ENCODE measurements around the gene FHIP1B. TPM values are rescaled to one million over a fixed set of nuclear protein-coding genes. Genes with fewer than 3 reads are reported as not detected.
A peak's percentile ranks its signal among the peaks of the same experiment; 100 is the strongest.
"Not testable (repeated sequence)": the region's sequence is repeated elsewhere in the genome, so short reads cannot be mapped to it uniquely, and the experiment has no call there.

The FHIP1B gene
- 10 to 100 TPM; 16.9 to 25.4 TPM for total RNA-seq

GRCh38 chr11:6234387-6235107 is at the start of gene FHIP1B:
FHIP1B (minus strand) TSS chr11:6234636; CDS start chr11:6224516, 10,120 bp downstream.
- peaks cover 36% of the 10 kb centered on the region for H3K4me1 Mint-ChIP-seq
- peak within 1 kb of the TSS; percentile 89 for H3K27ac Mint-ChIP-seq
- H3K4me3 Mint-ChIP-seq: peak within 1 kb of the TSS; percentile 88
- H3K36me3 Mint-ChIP-seq (ENCODE audit: low read depth): peaks cover 5% of the 10 kb centered on the region
- peak; percentile 92 for ATAC-seq (replicated peaks)
- no peaks in the 10 kb centered on the region for H3K27me3 Mint-ChIP-seq
- H3K9me3 Mint-ChIP-seq: no peaks in the 10 kb centered on the region

- ATAC-seq (replicated peaks): no peak
- Mint-ChIP-seq H3K27ac (no peak overlapping the region), H3K4me1 (no peaks in the 10 kb centered on the region), H3K36me3 (ENCODE audit: low read depth) (no peaks in the 10 kb centered on the region), H3K9me3 (no peaks in the 10 kb centered on the region), H3K27me3 (peaks cover 30% of the 10 kb centered on the region), H3K4me3 (no peak overlapping the region)
These were observed 49.1 kb upstream of the FHIP1B start for GRCh38 chr11:6283453-6284023.

GRCh38 chr11:6280809-6281208 is 46.4 kb upstream of the FHIP1B start:
- H3K4me1 Mint-ChIP-seq; H3K4me3 Mint-ChIP-seq; H3K9me3 Mint-ChIP-seq; H3K36me3 Mint-ChIP-seq (ENCODE audit: low read depth); ATAC-seq (replicated peaks); H3K27ac Mint-ChIP-seq: not testable (repeated sequence)
- peaks cover 42% of the 10 kb centered on the region for H3K27me3 Mint-ChIP-seq

GRCh38 chr11:6273188-6273587 is 38.8 kb upstream of the FHIP1B start:
- peaks cover 51% of the 10 kb centered on the region for H3K27me3 Mint-ChIP-seq
- H3K27ac Mint-ChIP-seq: no peak overlapping the region
- no peak overlapping the region for H3K4me3 Mint-ChIP-seq
- no peak for ATAC-seq (replicated peaks)
- H3K36me3 Mint-ChIP-seq (ENCODE audit: low read depth): no peaks in the 10 kb centered on the region
- no peaks in the 10 kb centered on the region for H3K9me3 Mint-ChIP-seq
- no peaks in the 10 kb centered on the region for H3K4me1 Mint-ChIP-seq

GRCh38 chr11:6271598-6271997 is 37.2 kb upstream of the FHIP1B start:
- H3K36me3 Mint-ChIP-seq (ENCODE audit: low read depth): no peaks in the 10 kb centered on the region
- peaks cover 44% of the 10 kb centered on the region for H3K27me3 Mint-ChIP-seq
- no peak for ATAC-seq (replicated peaks)
- H3K27ac Mint-ChIP-seq: no peak overlapping the region
- no peaks in the 10 kb centered on the region for H3K9me3 Mint-ChIP-seq
- no peak overlapping the region for H3K4me3 Mint-ChIP-seq
- H3K4me1 Mint-ChIP-seq: no peaks in the 10 kb centered on the region

- Mint-ChIP-seq H3K36me3 (ENCODE audit: low read depth) (no peaks in the 10 kb centered on the region), H3K27ac (no peak overlapping the region), H3K4me3 (no peak overlapping the region), H3K27me3 (peaks cover 40% of the 10 kb centered on the region), H3K4me1 (no peaks in the 10 kb centered on the region), H3K9me3 (no peaks in the 10 kb centered on the region)
- no peak for ATAC-seq (replicated peaks)
These were observed 36.3 kb upstream of the FHIP1B start for GRCh38 chr11:6270584-6271246.

GRCh38 chr11:6269994-6270393 is 35.6 kb upstream of the FHIP1B start:
- no peak overlapping the region for H3K27ac Mint-ChIP-seq
- H3K36me3 Mint-ChIP-seq (ENCODE audit: low read depth): no peaks in the 10 kb centered on the region
- ATAC-seq (replicated peaks): no peak
- peaks cover 37% of the 10 kb centered on the region for H3K27me3 Mint-ChIP-seq
- no peaks in the 10 kb centered on the region for H3K4me1 Mint-ChIP-seq
- H3K4me3 Mint-ChIP-seq: no peak overlapping the region
- no peaks in the 10 kb centered on the region for H3K9me3 Mint-ChIP-seq

- Mint-ChIP-seq H3K9me3 (no peaks in the 10 kb centered on the region), H3K4me1 (no peaks in the 10 kb centered on the region), H3K4me3 (no peak overlapping the region), H3K27ac (no peak overlapping the region), H3K27me3 (peaks cover 37% of the 10 kb centered on the region), H3K36me3 (ENCODE audit: low read depth) (no peaks in the 10 kb centered on the region)
- ATAC-seq (replicated peaks): peak; percentile 34
These were observed 34.4 kb upstream of the FHIP1B start for GRCh38 chr11:6268820-6269219.

- Mint-ChIP-seq H3K4me3 (no peak overlapping the region), H3K9me3 (no peaks in the 10 kb centered on the region)
These were observed 29.2 kb upstream of the FHIP1B start for GRCh38 chr11:6263662-6264061.

GRCh38 chr11:6260207-6260726 is 25.8 kb upstream of the FHIP1B start:
- H3K4me1 Mint-ChIP-seq: no peaks in the 10 kb centered on the region
- peaks cover 10% of the 10 kb centered on the region for H3K27me3 Mint-ChIP-seq
- no peak overlapping the region for H3K4me3 Mint-ChIP-seq
- H3K9me3 Mint-ChIP-seq: no peaks in the 10 kb centered on the region
- no peak overlapping the region for H3K27ac Mint-ChIP-seq
- H3K36me3 Mint-ChIP-seq (ENCODE audit: low read depth): no peaks in the 10 kb centered on the region
- ATAC-seq (replicated peaks): no peak

More at GRCh38 chr11:6263662-6264061, 29.2 kb upstream of the FHIP1B start:
- ATAC-seq (replicated peaks): no peak
- peaks cover 19% of the 10 kb centered on the region for H3K27me3 Mint-ChIP-seq
- H3K27ac Mint-ChIP-seq: no peak overlapping the region
- no peaks in the 10 kb centered on the region for H3K4me1 Mint-ChIP-seq
- no peaks in the 10 kb centered on the region for H3K36me3 Mint-ChIP-seq (ENCODE audit: low read depth)

- Mint-ChIP-seq H3K27me3 (no peaks in the 10 kb centered on the region), H3K4me1 (no peaks in the 10 kb centered on the region), H3K9me3 (no peaks in the 10 kb centered on the region), H3K36me3 (ENCODE audit: low read depth) (no peaks in the 10 kb centered on the region), H3K27ac (no peak overlapping the region), H3K4me3 (no peak overlapping the region)
- peak; percentile 30 for ATAC-seq (replicated peaks)
These were observed 24.2 kb upstream of the FHIP1B start for GRCh38 chr11:6258571-6259081.

GRCh38 chr11:6258141-6258540 is 23.7 kb upstream of the FHIP1B start:
- Mint-ChIP-seq H3K4me3 (no peak overlapping the region), H3K9me3 (no peaks in the 10 kb centered on the region), H3K36me3 (ENCODE audit: low read depth) (no peaks in the 10 kb centered on the region), H3K27ac (no peak overlapping the region), H3K27me3 (no peaks in the 10 kb centered on the region), H3K4me1 (no peaks in the 10 kb centered on the region)
- ATAC-seq (replicated peaks): no peak

GRCh38 chr11:6253197-6253596 is 18.8 kb upstream of the FHIP1B start:
- Mint-ChIP-seq H3K27ac (no peak overlapping the region), H3K9me3 (no peaks in the 10 kb centered on the region), H3K4me3 (no peak overlapping the region), H3K4me1 (no peaks in the 10 kb centered on the region), H3K36me3 (ENCODE audit: low read depth) (no peaks in the 10 kb centered on the region), H3K27me3 (no peaks in the 10 kb centered on the region)
- peak; percentile 81 for ATAC-seq (replicated peaks)

- no peaks in the 10 kb centered on the region for H3K36me3 Mint-ChIP-seq (ENCODE audit: low read depth)
- ATAC-seq (replicated peaks): no peak
- no peak overlapping the region for H3K4me3 Mint-ChIP-seq
- no peaks in the 10 kb centered on the region for H3K4me1 Mint-ChIP-seq
- H3K27me3 Mint-ChIP-seq: no peaks in the 10 kb centered on the region
- no peaks in the 10 kb centered on the region for H3K9me3 Mint-ChIP-seq
- H3K27ac Mint-ChIP-seq: no peak overlapping the region
These were observed 17.6 kb upstream of the FHIP1B start for GRCh38 chr11:6251990-6252473.
